Measurements from ENCODE around the gene OR13A1.
"Not testable (repeated sequence)": the region's sequence is repeated elsewhere in the genome, so short reads cannot be mapped to it uniquely, and the experiment has no call there.

The OR13A1 gene, protein sequence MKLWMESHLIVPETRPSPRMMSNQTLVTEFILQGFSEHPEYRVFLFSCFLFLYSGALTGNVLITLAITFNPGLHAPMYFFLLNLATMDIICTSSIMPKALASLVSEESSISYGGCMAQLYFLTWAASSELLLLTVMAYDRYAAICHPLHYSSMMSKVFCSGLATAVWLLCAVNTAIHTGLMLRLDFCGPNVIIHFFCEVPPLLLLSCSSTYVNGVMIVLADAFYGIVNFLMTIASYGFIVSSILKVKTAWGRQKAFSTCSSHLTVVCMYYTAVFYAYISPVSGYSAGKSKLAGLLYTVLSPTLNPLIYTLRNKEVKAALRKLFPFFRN

DNA sequence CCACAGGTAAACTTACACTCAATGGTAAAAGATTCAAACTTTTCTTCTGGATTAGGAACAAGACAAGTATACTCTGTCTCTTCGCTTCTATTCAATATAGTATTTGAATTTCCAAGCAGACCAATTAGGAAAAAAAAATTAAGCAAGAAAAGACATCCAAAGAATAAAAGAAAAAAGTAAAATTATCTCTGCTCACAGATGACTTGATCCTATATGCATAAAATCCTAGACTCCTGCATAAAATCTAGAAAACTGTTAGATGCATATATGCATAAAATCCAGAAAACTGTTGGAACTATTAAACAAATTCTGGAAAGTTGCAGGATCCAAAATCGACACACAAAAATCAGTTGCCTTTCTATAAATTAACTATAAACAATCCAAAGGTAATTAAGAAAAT, at the start of gene OR13A1:
Gene OR13A1, minus strand, starts transcription at position 101 of the 400 bp plus-strand sequence. CDS start 11,186 bp downstream, outside the sequence.
- no peaks in the 10 kb centered on the region for H3K36me3 ChIP-seq (ENCODE audit: control insufficient read depth, insufficient read depth, low read length)
- DNase-seq (ENCODE audit: extremely low read depth, insufficient read length), result no peak
- no peak within 1 kb of the TSS for H3K4me3 ChIP-seq (replicated peaks; ENCODE audit: low read depth, low read length)
- TF ChIP-seq, protein P1, sequence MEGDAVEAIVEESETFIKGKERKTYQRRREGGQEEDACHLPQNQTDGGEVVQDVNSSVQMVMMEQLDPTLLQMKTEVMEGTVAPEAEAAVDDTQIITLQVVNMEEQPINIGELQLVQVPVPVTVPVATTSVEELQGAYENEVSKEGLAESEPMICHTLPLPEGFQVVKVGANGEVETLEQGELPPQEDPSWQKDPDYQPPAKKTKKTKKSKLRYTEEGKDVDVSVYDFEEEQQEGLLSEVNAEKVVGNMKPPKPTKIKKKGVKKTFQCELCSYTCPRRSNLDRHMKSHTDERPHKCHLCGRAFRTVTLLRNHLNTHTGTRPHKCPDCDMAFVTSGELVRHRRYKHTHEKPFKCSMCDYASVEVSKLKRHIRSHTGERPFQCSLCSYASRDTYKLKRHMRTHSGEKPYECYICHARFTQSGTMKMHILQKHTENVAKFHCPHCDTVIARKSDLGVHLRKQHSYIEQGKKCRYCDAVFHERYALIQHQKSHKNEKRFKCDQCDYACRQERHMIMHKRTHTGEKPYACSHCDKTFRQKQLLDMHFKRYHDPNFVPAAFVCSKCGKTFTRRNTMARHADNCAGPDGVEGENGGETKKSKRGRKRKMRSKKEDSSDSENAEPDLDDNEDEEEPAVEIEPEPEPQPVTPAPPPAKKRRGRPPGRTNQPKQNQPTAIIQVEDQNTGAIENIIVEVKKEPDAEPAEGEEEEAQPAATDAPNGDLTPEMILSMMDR (IDR thresholded peaks at IDR 0.05; ENCODE audit: insufficient read depth, low read length, poor library complexity, severe bottlenecking), result no peak
- no peaks in the 10 kb centered on the region for H3K27me3 ChIP-seq (replicated peaks; ENCODE audit: control insufficient read depth, insufficient read depth, low read length)

DNA sequence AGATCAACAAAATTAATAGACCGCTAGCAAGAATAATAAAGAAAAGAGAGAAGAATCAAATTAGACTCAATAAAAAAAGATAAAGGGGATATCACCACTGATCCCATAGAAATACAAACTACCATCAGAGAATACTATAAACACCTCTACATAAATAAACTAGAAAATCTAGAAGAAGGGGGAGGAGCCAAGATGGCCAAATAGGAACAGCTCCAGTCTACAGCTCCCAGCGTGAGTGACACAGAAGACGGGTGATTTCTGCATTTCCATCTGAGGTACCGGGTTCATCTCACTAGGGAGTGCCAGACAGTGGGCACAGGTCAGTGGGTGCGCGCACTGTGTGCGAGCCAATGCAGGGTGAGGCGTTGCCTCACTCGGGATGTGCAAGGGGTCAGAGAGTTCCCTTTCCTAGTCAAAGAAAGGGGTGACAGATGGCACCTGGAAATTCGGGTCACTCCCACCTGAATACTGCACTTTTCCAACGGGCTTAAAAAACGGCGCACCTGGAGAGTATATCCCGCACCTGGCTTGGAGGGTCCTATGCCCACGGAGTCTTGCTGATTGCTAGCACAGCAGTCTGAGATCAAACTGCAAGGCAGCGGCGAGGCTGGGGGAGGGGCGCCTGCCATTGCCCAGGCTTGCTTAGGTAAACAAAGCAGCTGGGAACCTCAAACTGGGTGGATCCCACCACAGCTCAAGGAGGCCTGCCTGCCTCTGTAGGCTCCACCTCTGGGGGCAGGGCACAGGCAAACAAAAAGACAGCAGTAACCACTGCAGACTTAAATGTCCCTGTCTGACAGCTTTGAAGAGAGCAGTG, 46.8 kb upstream of the OR13A1 start:
- H3K27me3 ChIP-seq (replicated peaks; ENCODE audit: control insufficient read depth, insufficient read depth, low read length); H3K4me3 ChIP-seq (replicated peaks; ENCODE audit: low read depth, low read length); DNase-seq (ENCODE audit: extremely low read depth, insufficient read length); H3K36me3 ChIP-seq (ENCODE audit: control insufficient read depth, insufficient read depth, low read length): not testable (repeated sequence)

DNA sequence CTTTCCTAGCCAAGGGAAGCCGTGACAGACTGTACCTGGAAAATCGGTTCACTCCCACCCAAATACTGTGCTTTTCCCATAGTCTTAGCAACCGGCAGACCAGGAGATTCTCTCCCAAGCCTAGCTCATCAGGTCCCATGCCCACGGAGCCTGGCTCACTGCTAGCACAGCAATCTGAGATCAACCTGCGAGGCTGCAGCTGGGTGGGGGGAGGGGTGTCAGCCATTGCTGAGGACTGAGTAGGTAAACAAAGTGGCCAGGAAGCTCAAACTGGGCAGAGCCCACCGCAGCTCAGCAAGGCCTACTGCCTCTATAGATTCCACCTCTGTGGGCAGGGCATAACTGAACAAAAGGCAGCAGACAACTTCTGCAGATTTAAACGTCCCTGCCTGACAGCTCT, 43.6 kb upstream of the OR13A1 start:
- not testable (repeated sequence) for H3K27me3 ChIP-seq (replicated peaks; ENCODE audit: control insufficient read depth, insufficient read depth, low read length); DNase-seq (ENCODE audit: extremely low read depth, insufficient read length); H3K36me3 ChIP-seq (ENCODE audit: control insufficient read depth, insufficient read depth, low read length); H3K4me3 ChIP-seq (replicated peaks; ENCODE audit: low read depth, low read length)

DNA sequence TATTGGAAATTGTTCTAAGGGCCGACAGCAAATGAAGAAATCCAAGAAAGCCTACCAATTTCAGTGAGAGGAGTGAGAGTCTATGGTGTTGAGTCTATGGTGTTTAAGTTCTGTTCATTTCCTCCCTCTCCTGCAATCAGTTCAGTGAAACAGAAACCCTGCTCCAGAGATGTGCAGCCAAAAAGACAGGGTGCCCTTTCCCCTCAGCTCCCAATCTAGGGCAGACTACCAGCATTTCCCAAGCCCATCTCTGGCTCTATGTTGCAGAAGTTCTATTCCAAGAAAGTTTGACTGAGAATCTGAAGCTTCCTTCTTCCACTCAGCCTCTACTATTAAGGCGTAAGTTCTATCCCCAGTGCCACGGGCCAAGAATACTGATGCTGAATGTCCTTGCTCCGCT, 40.1 kb upstream of the OR13A1 start:
- H3K4me3 ChIP-seq (replicated peaks; ENCODE audit: low read depth, low read length), result no peak overlapping the region
- H3K36me3 ChIP-seq (ENCODE audit: control insufficient read depth, insufficient read depth, low read length), result no peaks in the 10 kb centered on the region
- TF ChIP-seq, protein P1 (IDR thresholded peaks at IDR 0.05; ENCODE audit: insufficient read depth, low read length, poor library complexity, severe bottlenecking), result no peak
- DNase-seq (ENCODE audit: extremely low read depth, insufficient read length), result no peak
- no peaks in the 10 kb centered on the region for H3K27me3 ChIP-seq (replicated peaks; ENCODE audit: control insufficient read depth, insufficient read depth, low read length)

DNA sequence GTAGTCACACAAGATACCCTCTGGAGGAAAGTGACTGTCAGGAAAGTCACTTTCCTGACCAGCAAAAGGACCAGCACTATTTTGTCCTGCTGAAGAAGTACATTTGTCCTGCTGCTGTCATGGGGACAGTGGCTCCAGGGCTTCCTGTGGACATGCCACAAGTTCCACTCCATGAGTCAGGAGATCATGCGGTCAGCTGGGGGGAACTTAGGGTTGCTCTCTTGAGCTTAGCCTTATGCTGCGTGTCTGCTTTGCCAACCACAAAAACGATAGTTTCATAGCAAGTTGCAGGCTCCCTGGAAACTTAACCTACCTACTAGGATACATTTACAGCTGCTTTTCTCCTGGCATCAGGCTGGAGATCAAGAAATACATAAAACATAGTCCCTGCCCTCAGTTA, 38.9 kb upstream of the OR13A1 start:
- TF ChIP-seq, protein P1 (IDR thresholded peaks at IDR 0.05; ENCODE audit: insufficient read depth, low read length, poor library complexity, severe bottlenecking), result no peak
- Histone ChIP-seq H3K4me3 (replicated peaks; ENCODE audit: low read depth, low read length) (no peak overlapping the region), H3K36me3 (ENCODE audit: control insufficient read depth, insufficient read depth, low read length) (no peaks in the 10 kb centered on the region), H3K27me3 (replicated peaks; ENCODE audit: control insufficient read depth, insufficient read depth, low read length) (no peaks in the 10 kb centered on the region)
- no peak for DNase-seq (ENCODE audit: extremely low read depth, insufficient read length)

DNA sequence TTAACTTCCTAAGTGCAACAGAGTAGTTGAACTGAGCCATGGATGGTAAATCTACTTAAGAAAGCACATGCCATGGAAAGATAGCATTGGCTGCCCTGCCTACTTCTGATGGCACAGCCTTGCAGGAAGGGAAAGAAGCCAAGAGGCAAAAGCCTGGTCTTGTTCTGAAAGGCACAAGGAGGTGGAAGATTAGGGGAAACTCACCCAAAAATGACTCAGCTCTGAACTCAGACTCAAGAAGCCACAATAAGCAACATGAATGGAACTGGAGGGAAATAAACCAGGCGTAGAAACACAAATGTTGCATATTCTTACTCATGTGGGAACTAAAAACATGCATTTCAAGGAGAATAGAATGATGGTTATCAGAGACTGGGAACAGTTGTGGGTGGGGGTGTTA, 37.8 kb upstream of the OR13A1 start:
- Histone ChIP-seq H3K27me3 (replicated peaks; ENCODE audit: control insufficient read depth, insufficient read depth, low read length) (no peaks in the 10 kb centered on the region), H3K4me3 (replicated peaks; ENCODE audit: low read depth, low read length) (no peak overlapping the region), H3K36me3 (ENCODE audit: control insufficient read depth, insufficient read depth, low read length) (no peaks in the 10 kb centered on the region)
- TF ChIP-seq, protein P1 (IDR thresholded peaks at IDR 0.05; ENCODE audit: insufficient read depth, low read length, poor library complexity, severe bottlenecking), result no peak
- DNase-seq (ENCODE audit: extremely low read depth, insufficient read length), result peak; percentile 32

DNA sequence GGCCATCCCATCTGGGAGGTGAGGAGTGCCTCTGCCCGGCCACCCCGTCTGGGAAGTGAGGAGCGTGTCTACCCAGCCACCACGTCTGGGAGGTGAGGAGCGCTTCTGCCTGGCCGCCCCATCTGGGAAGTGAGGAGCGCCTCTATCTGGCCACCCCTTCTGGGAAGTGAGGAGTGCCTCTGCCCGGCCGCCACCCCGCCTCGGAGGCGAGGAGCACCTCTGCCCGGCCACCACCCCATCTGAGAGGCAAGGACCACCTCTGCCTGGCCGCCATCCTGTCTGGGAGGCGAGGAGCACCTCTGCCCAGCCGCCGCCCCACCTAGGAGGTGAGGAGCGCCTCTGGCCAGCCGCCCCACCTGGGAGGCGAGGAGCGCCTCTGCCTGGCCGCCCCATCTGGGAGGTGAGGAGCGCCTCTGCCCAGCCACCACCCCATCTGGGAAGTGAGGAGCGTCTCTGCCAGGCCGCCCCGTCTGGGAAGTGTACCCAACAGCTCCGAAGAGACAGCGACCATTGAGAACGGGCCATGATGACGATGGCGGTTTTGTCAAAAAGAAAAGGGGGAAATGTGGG, 32.9 kb upstream of the OR13A1 start:
- H3K4me3 ChIP-seq (replicated peaks; ENCODE audit: low read depth, low read length); DNase-seq (ENCODE audit: extremely low read depth, insufficient read length); H3K27me3 ChIP-seq (replicated peaks; ENCODE audit: control insufficient read depth, insufficient read depth, low read length); H3K36me3 ChIP-seq (ENCODE audit: control insufficient read depth, insufficient read depth, low read length): not testable (repeated sequence)

DNA sequence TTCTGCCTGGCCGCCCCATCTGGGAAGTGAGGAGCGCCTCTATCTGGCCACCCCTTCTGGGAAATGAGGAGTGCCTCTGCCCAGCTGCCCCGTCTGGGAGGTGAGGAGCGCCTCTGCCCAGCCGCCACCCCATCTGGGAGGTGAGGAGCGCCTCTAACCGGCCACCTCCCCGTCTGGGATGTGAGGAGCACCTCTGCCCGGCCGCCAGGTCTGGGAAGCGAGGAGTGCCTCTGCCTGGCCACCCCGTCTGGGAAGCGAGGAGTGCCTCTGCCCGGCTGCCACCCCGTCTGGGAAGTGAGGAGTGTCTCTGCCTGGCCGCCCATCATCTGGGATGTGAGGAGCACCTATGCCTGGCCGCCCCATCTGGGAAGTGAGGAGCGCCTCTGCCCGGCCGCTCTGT, 32.1 kb upstream of the OR13A1 start:
- H3K27me3 ChIP-seq (replicated peaks; ENCODE audit: control insufficient read depth, insufficient read depth, low read length); DNase-seq (ENCODE audit: extremely low read depth, insufficient read length); H3K4me3 ChIP-seq (replicated peaks; ENCODE audit: low read depth, low read length); H3K36me3 ChIP-seq (ENCODE audit: control insufficient read depth, insufficient read depth, low read length): not testable (repeated sequence)

DNA sequence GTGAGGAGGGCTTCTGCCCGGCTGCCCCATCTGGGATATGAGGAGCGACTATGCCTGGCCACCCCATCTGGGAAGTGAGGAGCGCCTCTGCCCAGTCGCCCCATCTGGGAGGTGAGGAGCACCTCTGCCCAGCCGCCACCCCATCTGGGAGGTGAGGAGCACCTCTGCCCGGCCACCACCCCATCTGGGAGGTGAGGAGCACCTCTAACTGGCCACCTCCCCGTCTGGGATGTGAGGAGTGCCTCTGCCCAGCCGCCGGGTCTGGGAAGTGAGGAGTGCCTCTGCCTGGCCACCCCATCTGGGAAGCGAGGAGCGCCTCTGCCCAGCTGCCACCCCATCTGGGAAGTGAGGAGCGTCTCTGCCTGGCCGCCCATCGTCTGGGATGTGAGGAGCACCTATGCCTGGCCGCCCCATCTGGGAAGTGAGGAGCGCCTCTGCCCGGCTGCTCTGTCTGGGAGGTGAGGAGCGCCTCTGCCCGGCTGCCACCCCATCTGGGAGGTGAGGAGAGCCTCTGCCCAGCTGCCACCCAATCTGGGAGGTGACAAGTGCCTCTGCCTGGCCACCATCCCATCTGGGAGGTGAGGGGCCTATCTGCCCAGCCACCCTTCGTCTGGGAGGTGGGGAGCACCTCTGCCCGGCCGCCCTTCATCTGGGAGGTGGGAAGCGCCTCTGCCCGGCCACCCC, 31.4 kb upstream of the OR13A1 start:
- H3K4me3 ChIP-seq (replicated peaks; ENCODE audit: low read depth, low read length); H3K36me3 ChIP-seq (ENCODE audit: control insufficient read depth, insufficient read depth, low read length); DNase-seq (ENCODE audit: extremely low read depth, insufficient read length): not testable (repeated sequence)

More for the DNA sequence above, 31.4 kb upstream of the OR13A1 start:
- not testable (repeated sequence) for H3K27me3 ChIP-seq (replicated peaks; ENCODE audit: control insufficient read depth, insufficient read depth, low read length)

Data from GM06990 (cell line).